ENCODE data around the gene TTLL1.

TTLL1 gene

DNA sequence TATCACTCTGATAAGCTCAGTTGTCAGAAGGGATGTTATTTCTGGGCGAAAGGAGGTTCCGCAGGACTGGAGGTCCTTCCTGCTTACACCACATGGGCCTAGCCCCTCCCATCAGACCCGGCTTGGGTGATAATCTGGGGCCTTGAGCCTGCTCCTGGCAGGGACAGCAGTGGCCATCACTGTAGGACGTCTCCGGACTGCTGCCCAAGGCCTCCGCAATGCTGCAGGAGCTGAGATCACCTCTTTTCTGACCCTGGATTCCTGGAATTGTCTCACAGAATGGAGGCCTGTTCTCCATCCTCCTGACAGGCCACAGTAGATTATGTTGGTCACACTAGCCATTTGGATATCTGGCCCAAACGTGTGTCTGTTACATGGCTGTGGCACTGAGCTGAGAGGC is 12.1 kb upstream of the TTLL1 start:
- in situ Hi-C loops (cut with HindIII; ENCODE audit: low pct_unique_long_range_greater_than_20kb, low sequenced_read_pairs): no loop called here
- DNase-seq (ENCODE audit: low read depth in 1 of 2, low spot score in 1 of 2): no peak
- no peak for TF ChIP-seq JUND (IDR thresholded peaks at IDR 0.05; ENCODE audit: low read depth)

DNA sequence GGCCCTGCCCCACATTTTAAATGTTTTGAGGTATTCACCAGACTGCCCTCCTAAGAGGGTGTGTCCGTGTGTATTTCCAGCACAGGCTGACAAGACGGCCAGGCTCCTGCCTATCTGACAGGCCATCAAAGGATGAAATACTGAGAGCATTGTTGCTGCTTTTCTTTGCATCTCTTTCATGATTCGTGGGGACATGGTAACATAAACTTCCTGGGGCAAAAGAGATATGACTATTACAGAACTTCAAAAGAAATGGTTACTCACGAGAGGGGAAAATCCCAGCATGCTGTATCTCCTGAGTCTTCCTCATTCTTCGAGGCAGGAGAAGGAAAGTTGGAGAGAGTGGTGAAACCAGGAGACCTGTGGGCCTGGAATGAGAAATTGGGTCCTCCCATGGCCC is 11.0 kb upstream of the TTLL1 start:
- no peak for TF ChIP-seq JUND (IDR thresholded peaks at IDR 0.05; ENCODE audit: low read depth)
- in situ Hi-C loops (cut with HindIII; ENCODE audit: low pct_unique_long_range_greater_than_20kb, low sequenced_read_pairs): no loop called here
- no peak for DNase-seq (ENCODE audit: low read depth in 1 of 2, low spot score in 1 of 2)

DNA sequence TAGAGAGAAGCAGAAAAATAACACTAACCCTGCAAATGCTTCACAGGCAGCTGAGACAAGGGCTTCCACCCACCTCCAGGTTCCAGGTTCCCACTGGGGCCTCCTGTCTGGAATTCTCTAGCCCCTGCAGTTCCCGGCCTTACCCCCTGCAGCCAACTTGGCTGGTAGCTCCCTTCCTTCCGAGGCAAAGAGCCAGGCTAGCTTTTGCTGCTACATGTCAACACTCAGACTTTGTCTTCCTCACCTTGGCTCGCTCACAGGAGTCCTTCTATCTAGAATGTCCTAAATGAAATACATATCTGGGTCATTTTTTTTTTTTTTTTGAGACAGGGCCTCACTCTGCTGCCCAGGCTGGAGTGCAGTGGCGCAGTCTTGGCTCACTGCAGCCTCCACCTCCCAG is 9.9 kb upstream of the TTLL1 start:
- in situ Hi-C loops (cut with HindIII; ENCODE audit: low pct_unique_long_range_greater_than_20kb, low sequenced_read_pairs): no loop called here
- DNase-seq (ENCODE audit: low read depth in 1 of 2, low spot score in 1 of 2): no peak
- no peak for TF ChIP-seq JUND (IDR thresholded peaks at IDR 0.05; ENCODE audit: low read depth)

DNA sequence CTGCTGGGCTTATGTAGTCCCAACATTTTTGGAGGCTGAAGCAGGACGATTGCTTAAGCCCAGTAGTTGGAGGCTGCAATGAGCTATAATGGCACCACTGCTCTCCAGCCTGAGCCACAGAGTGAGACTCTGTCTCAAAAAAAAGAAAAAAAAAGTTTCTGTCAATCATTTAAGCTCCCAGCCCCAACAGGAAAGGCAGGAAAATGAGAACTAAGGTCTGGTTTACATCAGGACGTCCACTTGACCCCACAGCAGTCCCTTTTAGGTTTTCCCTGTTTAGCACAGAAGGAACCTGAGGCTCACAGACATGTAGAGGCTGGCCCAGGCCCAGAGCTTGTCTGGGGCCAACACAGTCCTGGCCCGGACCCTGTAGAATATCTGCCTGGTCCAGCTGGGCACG is 9.2 kb upstream of the TTLL1 start:
- no peak for TF ChIP-seq JUND (IDR thresholded peaks at IDR 0.05; ENCODE audit: low read depth)
- DNase-seq (ENCODE audit: low read depth in 1 of 2, low spot score in 1 of 2): no peak
- in situ Hi-C loops (cut with HindIII; ENCODE audit: low pct_unique_long_range_greater_than_20kb, low sequenced_read_pairs): no loop called here

DNA sequence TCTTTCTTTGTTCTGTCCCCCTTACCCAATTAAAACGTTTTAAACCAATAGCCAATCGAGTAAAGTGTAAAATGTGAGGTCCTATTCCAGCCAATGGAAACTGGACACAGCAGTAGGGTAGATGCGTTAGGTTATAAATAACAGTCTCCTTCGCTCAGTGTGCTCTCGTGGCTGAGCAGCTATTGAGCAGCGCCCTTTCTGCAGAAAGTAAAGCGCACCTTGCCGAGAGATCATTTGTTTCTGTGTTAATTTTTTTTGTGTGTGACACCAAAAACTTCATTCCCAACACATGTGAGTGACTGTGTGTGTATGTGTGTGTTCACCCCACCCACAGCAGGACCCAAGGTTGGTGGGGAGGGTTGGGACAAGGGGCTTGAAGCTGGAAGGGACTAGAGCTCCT is 7.2 kb upstream of the TTLL1 start:
- TF ChIP-seq JUND (IDR thresholded peaks at IDR 0.05; ENCODE audit: low read depth): no peak
- DNase-seq (ENCODE audit: low read depth in 1 of 2, low spot score in 1 of 2): no peak
- in situ Hi-C loops (cut with HindIII; ENCODE audit: low pct_unique_long_range_greater_than_20kb, low sequenced_read_pairs): no loop called here

DNA sequence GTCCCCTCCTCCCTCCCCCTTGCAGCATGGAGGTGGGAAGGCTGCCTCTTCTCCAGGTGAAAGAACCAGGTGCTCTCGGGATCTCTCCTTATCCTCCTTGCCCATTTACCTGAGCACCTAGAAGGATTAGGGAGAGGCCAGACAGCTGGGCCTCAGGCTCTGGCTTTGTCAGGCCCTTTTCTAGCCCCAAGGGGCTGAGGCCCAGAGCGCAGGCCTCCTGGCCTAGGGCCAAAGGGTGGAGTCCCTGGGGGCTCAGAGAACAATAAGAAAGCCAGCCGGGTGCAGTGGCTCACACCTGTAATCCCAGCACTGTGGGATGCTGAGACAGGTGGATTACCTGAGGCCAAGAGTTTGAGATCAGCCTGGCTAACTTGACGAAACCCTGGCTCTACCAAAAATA is 5.4 kb upstream of the TTLL1 start:
- in situ Hi-C loops (cut with HindIII; ENCODE audit: low pct_unique_long_range_greater_than_20kb, low sequenced_read_pairs): no loop called here
- DNase-seq (ENCODE audit: low read depth in 1 of 2, low spot score in 1 of 2): no peak
- no peak for TF ChIP-seq JUND (IDR thresholded peaks at IDR 0.05; ENCODE audit: low read depth)

DNA sequence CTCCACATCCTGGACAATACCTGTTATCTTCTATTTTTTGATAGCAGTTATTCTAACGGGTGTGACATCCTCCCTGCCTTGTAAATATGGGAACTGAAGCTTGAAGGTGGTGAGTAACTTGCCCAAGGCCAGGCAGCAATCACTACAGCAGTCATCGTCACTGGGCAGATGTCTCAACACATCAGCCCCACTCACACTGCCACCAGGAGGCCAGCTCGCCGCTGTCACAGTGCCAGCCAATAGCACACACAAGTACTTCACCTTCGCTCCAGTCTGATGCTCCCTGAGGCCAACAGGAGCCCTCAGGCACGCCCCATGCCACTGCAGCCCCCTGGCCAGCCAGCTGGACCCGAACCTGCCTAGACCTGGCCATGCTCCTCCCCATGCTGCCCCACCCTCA is 4.9 kb upstream of the TTLL1 start:
- DNase-seq (ENCODE audit: low read depth in 1 of 2, low spot score in 1 of 2): no peak
- no peak for TF ChIP-seq JUND (IDR thresholded peaks at IDR 0.05; ENCODE audit: low read depth)
- in situ Hi-C loops (cut with HindIII; ENCODE audit: low pct_unique_long_range_greater_than_20kb, low sequenced_read_pairs): no loop called here

DNA sequence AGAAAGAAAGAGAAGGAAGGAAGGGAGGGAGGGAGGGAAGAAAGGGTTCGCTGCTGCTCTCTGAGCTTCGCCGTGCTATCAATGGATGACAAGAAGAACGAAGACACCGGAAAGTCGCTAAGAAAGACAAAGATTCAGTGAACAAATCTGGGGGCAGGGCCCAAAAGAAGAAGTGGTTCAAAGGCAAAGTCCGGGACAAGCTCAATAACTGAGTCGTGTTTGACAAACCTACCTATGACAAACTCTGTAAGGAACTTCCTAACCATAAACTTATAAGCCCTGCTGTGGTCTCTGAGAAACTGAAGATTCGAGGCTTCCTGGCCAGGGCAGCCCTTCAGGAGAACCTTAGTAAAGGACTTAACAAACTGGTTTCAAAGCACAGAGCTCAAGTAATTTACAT is 2.9 kb upstream of the TTLL1 start:
- TF ChIP-seq JUND (IDR thresholded peaks at IDR 0.05; ENCODE audit: low read depth): no peak
- DNase-seq (ENCODE audit: low read depth in 1 of 2, low spot score in 1 of 2): no peak
- in situ Hi-C loops (cut with HindIII; ENCODE audit: low pct_unique_long_range_greater_than_20kb, low sequenced_read_pairs): no loop called here

DNA sequence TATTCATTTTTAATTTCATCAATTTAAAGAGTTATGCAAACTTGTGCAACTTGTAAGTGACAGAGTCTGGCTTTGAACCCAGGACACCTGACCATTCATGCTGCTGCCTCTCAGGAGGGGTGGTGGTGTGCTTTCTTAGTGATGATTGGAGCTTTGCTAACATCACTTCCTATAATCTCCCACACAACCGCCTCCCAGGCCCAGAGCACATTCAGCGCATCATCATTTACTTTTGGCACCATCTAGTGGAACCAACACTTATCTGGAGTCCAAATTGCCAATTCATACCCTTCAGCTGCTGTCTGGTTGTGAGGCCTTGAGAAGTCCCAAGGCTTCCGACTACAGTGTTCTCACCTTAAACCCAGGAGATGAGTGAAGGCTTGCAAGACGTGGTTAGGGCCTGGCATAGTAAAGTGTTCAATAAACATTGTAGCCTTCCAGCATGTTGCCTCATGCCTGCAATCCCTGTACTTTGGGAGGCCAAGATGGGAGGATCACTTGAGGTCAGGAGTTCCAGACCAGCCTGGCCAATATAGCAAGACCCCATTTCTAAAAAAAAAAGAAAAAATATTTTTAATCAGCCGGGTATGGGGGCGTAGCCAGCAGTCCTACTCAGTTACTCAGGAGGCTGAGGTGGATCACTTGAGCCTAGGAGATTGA is 1.1 kb upstream of the TTLL1 start:
- in situ Hi-C loops (cut with HindIII; ENCODE audit: low pct_unique_long_range_greater_than_20kb, low sequenced_read_pairs): no loop called here
- peak; percentile 65 to 91 for DNase-seq (ENCODE audit: low read depth in 1 of 2, low spot score in 1 of 2)
- no peak for TF ChIP-seq JUND (IDR thresholded peaks at IDR 0.05; ENCODE audit: low read depth)

DNA sequence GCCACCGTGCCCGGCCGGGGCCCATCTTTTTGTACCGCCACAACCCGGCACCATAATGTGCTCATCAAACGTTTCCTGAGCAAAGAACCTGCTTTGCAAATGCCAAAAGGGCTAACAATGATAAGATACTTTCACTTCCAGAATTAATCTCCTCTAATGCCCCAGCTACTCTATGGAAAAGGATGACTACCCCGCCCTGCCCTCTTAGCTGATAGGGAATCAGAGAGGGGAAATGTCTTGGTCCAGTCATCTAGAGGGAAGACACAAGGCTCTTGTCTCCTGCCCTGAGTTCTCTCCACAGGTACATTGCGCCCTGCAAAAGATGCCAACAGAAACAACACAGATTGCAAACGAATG is 586 bp downstream of the TTLL1 start:
- in situ Hi-C loops (cut with HindIII; ENCODE audit: low pct_unique_long_range_greater_than_20kb, low sequenced_read_pairs): no loop called here
- TF ChIP-seq JUND (IDR thresholded peaks at IDR 0.05; ENCODE audit: low read depth): no peak
- no peak for DNase-seq (ENCODE audit: low read depth in 1 of 2, low spot score in 1 of 2)

DNA sequence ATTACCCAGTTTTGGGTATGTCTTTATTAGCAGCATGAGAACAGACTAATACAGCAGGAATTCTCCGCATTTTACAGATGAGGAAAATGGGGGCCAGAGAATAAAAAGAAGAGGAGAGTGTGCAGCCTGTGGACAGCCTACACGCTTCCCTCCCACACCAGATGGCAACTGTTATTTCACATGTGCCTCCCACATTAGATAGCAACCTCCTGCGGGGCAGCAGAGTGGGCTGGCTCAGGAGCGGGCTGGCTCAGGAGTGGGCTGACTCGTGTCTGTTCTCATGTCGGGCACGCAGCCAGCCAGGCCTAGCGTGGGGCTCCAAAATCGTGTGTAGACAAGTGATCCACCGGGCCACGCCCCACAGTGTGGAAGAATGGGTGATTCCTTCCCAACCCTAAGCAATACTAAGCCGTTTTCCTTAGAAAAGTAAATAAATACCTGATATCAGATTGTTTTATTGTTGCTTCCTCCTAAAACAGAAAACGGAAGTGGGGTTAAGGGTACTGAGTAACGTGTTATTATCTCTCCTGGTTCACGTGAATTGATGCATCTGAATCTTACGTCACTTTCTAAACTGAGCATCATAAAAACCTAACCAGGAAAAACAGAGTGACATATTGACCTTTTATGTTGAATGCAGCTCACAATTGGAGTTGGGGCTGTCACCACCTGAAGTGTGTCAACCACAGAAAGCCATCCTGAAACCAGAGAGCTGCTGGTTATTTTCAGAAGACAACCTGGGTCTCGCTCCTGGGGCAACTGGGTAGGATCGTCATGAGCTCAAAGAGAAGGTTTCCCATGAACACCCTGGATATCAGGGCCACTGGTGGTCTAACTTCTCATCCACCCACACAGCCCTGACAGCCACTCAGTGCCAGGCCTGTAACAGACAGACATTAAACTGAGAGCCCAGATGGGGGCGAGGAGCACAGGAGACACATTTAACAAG is 3.3 kb downstream of the TTLL1 start:
- no peak for TF ChIP-seq JUND (IDR thresholded peaks at IDR 0.05; ENCODE audit: low read depth)
- no peak for DNase-seq (ENCODE audit: low read depth in 1 of 2, low spot score in 1 of 2)
- in situ Hi-C loops (cut with HindIII; ENCODE audit: low pct_unique_long_range_greater_than_20kb, low sequenced_read_pairs): no loop called here

DNA sequence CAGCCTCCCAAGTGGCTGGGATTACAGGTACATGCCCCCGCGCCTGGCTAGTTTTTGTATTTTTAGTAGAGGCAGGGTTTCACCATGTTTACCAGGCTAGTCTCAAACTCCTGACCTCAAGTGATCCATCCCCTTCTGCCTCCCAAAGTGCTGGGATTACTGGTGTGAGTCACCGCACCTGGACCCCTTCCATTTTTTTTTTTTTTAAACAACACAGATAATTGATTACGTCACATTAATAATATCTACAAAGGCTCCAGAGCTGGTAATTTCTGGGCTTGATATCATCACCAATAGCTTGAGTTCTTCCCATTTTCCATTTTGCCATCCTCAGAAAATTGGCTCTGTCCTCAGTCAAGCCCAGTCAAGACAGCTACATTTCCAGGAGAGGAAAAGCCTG is 7.2 kb downstream of the TTLL1 start:
- in situ Hi-C loops (cut with HindIII; ENCODE audit: low pct_unique_long_range_greater_than_20kb, low sequenced_read_pairs): no loop called here
- no peak for DNase-seq (ENCODE audit: low read depth in 1 of 2, low spot score in 1 of 2)
- no peak for TF ChIP-seq JUND (IDR thresholded peaks at IDR 0.05; ENCODE audit: low read depth)

DNA sequence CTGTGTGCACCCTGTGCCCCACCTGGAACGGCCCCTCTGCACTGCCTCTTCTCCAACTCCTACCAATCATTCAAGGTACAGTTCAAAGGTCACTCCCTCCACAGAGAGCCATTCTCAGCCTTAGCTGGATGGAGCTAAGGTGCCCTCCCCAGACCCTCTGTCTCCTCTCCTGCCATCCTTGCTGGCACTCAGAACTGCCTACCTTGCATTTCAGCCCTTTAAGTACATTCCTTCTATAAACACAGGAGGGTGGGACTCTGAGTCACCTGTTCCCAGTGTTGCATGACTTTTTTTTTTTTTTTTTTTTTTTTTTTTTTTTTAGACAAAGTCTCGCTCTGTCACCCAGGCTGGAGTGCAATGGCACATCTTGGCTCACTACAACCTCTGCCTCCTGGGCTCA is 8.6 kb downstream of the TTLL1 start:
- TF ChIP-seq JUND (IDR thresholded peaks at IDR 0.05; ENCODE audit: low read depth): no peak
- in situ Hi-C loops (cut with HindIII; ENCODE audit: low pct_unique_long_range_greater_than_20kb, low sequenced_read_pairs): no loop called here
- DNase-seq (ENCODE audit: low read depth in 1 of 2, low spot score in 1 of 2): no peak

All from T47D (cell line).